ENCODE results near the gene EFCAB14. TPM values are rescaled to one million over a fixed set of nuclear protein-coding genes. Genes with fewer than 3 reads are reported as not detected.

The EFCAB14 gene
- total and polyA plus RNA-seq, 9 of the 15 experiments (the other 6 are each of a cell fraction or from before 2014, with no cell fraction given), result 7.3 to 49.0 (median 37.3) TPM

- TF ChIP-seq ZNF408 (CRISPR knock-in tag; IDR thresholded peaks at IDR 0.05; ENCODE audit: low read depth) (no peak), EGR1 (conservative IDR thresholded peaks at IDR 0.05) (no peak), CLOCK (CRISPR knock-in tag; IDR thresholded peaks at IDR 0.05; ENCODE audit: borderline replicate concordance) (no peak), MNT (conservative IDR thresholded peaks at IDR 0.05) (0 out of 4 replicates have a peak, but pooled peaks of 1 of the 2 experiments have one; percentile 11), ELF2 (CRISPR knock-in tag; IDR thresholded peaks at IDR 0.05) (no peak), TRIM28 (IDR thresholded peaks at IDR 0.05) (no peak; the same call in 1 of the 2 replicates), KLF10 (CRISPR knock-in tag; IDR thresholded peaks at IDR 0.05) (no peak), BRD4 (IDR thresholded peaks at IDR 0.05) (no peak), TEAD4 (IDR thresholded peaks at IDR 0.05; ENCODE audit: low read length) (no peak), TEAD4 (CRISPR knock-in tag; IDR thresholded peaks at IDR 0.05; ENCODE audit: borderline replicate concordance) (no peak), CAMTA2 (CRISPR knock-in tag; conservative IDR thresholded peaks at IDR 0.05) (no peak), ZBTB5 (IDR thresholded peaks at IDR 0.05) (no peak), CHCHD3 (CRISPR knock-in tag; IDR thresholded peaks at IDR 0.05) (no peak), SRSF7 (optimal IDR thresholded peaks at IDR 0.05; ENCODE audit: low read depth, low read length) (no peak), ZBTB33 (CRISPR knock-in tag; IDR thresholded peaks at IDR 0.05) (no peak), RBM39 (optimal IDR thresholded peaks at IDR 0.05; ENCODE audit: low read depth, low read length) (no peak), ZBTB26 (CRISPR knock-in tag; IDR thresholded peaks at IDR 0.05) (peak; percentile 82; the same call in 1 of the 2 replicates), ELK3 (CRISPR knock-in tag; IDR thresholded peaks at IDR 0.05) (no peak)
These were observed 6.2 kb upstream of the EFCAB14 start (continued) for GRCh38 chr1:46724991-46725735.

Measured in K562 (cell line).